Nephron (organoid): ENCODE measurements around the gene HOXC6.
"Not testable (repeated sequence)": the region's sequence is repeated elsewhere in the genome, so short reads cannot be mapped to it uniquely, and the experiment has no call there.

Source experiments
- H3K27ac Mint-ChIP-seq, 3 experiments: 2 replicates each; pipeline ENCODE4 v1.8.0; 2020; ENCODE audit warnings: mixed read lengths in 3 of 3, mild to moderate bottlenecking in 2 of 3, moderate library complexity in 1 of 3
- H3K27me3 Mint-ChIP-seq: 2 replicates; pipeline ENCODE4 v1.8.0; 2021; ENCODE audit warnings: low read depth, mild to moderate bottlenecking, moderate library complexity, mixed read lengths
- H3K36me3 Mint-ChIP-seq: 2 replicates; pipeline ENCODE4 v1.8.0; 2020; ENCODE audit warnings: low read depth, mixed read lengths
- H3K4me1 Mint-ChIP-seq: 2 replicates; pipeline ENCODE4 v1.8.0; 2020; ENCODE audit warnings: mixed read lengths
- H3K4me3 Mint-ChIP-seq, 3 experiments: 2 replicates each; pipeline ENCODE4 v1.8.0; 2020; ENCODE audit warnings: mild to moderate bottlenecking in 3 of 3, mixed read lengths in 3 of 3, moderate library complexity in 2 of 3
- H3K9me3 Mint-ChIP-seq: 2 replicates; pipeline ENCODE4 v1.8.0; 2020; ENCODE audit warnings: mixed read lengths
- TF ChIP-seq, protein P1 (sequence below), 3 experiments: fragments of 200-600 bp; sonication (generic); IDR thresholded peaks; one replicate each; pipeline ENCODE4 v1.5.0; 2021; ENCODE audit warnings: antibody characterized with exemption in 3 of 3; ENCODE audit not compliant: unreplicated experiment in 3 of 3

The HOXC6 gene

DNA sequence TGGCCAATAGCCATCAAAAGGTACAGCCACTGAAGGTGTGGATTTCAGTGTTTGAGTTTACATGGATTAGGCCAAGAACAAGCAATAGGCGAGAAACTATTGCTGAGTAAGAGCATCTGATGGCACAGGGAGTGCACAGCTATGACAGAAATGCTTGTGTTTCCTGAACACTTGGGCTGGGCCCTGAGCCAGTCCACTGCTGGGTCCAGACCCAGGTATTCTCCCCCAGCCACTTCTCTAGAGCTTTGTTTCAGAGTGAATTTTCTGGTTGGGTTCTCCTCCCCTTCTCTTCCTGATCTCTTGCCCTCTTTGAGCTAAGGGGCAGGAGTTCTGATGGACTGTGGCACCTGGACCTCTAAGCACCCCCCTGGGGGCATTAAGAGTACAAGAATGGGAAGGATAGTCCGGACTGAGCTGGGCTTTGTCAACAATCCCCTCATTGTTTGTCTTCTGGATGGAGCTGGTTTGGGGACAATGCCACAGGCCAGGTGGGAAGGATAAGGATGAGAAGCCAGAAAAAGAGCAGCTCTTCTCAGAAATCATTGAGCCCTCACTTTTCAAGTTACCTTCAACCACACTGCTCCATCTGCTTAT lies 13.0 kb downstream of the HOXC6 start:
- Mint-ChIP-seq H3K9me3 (no peaks in the 10 kb centered on the region), H3K27me3 (peaks cover 13% of the 10 kb centered on the region), H3K27ac (no peak overlapping the region), H3K36me3 (peaks cover 1% of the 10 kb centered on the region), H3K4me1 (peaks cover 92% of the 10 kb centered on the region), H3K4me3 (peak overlapping the region in 2 of 3 experiments; percentile 27 to 48)
- TF ChIP-seq, protein P1, sequence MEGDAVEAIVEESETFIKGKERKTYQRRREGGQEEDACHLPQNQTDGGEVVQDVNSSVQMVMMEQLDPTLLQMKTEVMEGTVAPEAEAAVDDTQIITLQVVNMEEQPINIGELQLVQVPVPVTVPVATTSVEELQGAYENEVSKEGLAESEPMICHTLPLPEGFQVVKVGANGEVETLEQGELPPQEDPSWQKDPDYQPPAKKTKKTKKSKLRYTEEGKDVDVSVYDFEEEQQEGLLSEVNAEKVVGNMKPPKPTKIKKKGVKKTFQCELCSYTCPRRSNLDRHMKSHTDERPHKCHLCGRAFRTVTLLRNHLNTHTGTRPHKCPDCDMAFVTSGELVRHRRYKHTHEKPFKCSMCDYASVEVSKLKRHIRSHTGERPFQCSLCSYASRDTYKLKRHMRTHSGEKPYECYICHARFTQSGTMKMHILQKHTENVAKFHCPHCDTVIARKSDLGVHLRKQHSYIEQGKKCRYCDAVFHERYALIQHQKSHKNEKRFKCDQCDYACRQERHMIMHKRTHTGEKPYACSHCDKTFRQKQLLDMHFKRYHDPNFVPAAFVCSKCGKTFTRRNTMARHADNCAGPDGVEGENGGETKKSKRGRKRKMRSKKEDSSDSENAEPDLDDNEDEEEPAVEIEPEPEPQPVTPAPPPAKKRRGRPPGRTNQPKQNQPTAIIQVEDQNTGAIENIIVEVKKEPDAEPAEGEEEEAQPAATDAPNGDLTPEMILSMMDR (IDR thresholded peaks at IDR 0.05; ENCODE audit: unreplicated experiment in 3 of 3), result no peak

DNA sequence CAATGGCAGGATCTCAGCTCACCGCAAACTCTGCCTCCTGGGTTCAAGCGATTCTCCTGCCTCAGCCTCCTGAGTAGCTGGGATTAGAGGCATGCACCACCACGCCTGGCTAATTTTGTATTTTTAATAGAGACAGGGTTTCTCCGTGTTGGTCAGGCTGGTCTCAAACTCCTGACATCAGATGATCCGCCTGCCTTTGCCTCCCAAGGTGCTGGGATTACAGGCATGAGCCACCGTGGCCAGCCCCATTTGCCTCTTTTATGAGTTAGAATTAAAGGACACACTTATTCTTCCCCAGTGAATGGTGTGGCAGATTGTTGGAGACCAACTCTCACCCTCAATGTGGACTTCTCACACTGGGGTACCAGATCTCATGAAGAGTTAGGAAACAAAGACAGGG lies 13.8 kb downstream of the HOXC6 start:
- peak overlapping the region; percentile 45 to 90 (median 85) for H3K27ac Mint-ChIP-seq
- peaks cover 19% of the 10 kb centered on the region for H3K27me3 Mint-ChIP-seq
- H3K4me3 Mint-ChIP-seq, result peak overlapping the region in 2 of 3 experiments; percentile 20 to 41
- H3K36me3 Mint-ChIP-seq, H3K9me3 Mint-ChIP-seq: not testable (repeated sequence)
- peaks cover 89% of the 10 kb centered on the region for H3K4me1 Mint-ChIP-seq

DNA sequence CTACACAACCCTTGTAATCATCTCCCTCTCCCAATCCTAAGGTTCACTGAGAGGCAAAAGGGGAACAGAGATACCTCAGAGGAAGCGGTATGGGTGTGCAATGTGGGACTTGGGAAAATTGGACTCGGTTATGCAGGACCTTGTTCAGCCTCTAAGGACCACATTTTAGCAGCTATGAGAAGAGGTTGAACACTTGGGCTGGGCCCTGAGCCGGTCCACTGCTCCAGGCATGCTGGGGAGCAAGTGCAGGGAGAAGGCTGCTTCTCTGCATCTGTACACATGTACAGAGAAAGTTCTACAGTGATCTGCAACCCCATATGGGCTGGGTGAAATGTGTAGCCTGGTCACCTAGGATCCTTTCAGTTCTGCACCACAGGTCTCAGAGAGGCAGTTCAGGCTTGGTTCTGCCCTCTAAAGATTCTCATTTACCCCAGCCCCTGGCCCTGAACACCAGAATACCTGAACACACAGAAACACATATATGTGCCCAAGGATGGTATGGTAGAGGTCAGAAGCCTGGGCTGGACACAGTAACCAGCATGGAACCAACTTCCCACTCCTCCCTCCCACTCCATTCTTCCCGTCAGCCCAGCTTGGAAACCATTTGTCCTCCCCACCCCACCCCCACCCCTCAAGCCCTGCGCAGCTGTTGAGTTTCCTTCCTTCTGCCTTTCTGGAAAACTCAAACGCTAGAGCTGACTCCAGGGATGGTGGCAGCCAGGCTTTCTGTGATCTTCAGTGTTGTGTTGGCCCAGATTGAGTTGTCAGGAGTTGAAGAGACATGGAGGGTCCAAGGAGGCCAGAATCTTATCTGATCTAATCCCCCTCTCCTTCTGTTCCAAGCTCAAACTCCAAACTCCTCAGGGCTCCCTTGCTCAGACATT lies 15.0 kb downstream of the HOXC6 start:
- TF ChIP-seq, protein P1 (IDR thresholded peaks at IDR 0.05; ENCODE audit: unreplicated experiment in 3 of 3), result no peak
- Mint-ChIP-seq H3K27ac (peak overlapping the region; percentile 83 to 90 (median 85)), H3K27me3 (peaks cover 28% of the 10 kb centered on the region), H3K4me3 (peak overlapping the region; percentile 51 to 79 (median 56)), H3K36me3 (peaks cover 6% of the 10 kb centered on the region), H3K9me3 (no peaks in the 10 kb centered on the region), H3K4me1 (peaks cover 85% of the 10 kb centered on the region)

DNA sequence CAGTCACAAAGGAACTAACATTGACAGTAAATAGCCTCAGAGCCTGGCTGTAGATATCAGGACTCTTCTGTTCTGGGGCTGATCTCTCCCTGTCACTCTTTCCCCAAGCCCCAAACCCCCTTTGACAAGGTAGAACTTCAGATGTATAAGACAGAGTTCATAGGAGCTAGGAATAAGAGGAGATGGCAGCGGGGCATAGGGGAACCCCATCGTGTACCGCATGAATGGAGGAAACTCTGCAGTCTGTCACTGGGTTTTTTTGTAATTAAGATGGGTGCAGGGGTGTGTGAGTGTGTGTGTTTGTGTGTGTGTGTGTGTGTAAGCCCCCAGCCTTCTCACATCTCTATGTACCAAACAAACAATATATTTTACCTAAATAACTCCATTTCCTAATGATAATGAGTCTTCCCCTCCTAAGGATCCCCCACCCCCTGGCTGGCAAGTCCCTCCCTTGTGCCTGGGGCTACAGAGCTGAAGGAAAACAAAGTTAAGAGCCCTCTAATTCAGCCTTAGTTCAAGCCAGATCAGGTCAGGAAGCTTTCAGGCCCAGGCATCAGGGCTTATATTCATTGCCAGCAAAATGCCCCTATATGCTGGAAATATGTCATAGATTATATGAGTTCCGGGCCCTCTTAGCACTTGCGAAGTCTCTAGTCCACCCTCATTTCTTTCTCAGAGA lies 16.3 kb downstream of the HOXC6 start:
- peaks cover 16% of the 10 kb centered on the region for H3K36me3 Mint-ChIP-seq
- H3K27me3 Mint-ChIP-seq, result peaks cover 36% of the 10 kb centered on the region
- H3K4me1 Mint-ChIP-seq, result peaks cover 85% of the 10 kb centered on the region
- H3K27ac Mint-ChIP-seq, result peak overlapping the region; percentile 83 to 90 (median 85)
- peak overlapping the region; percentile 51 to 79 (median 56) for H3K4me3 Mint-ChIP-seq
- no peaks in the 10 kb centered on the region for H3K9me3 Mint-ChIP-seq
- TF ChIP-seq, protein P1 (IDR thresholded peaks at IDR 0.05; ENCODE audit: unreplicated experiment in 3 of 3), result no peak

DNA sequence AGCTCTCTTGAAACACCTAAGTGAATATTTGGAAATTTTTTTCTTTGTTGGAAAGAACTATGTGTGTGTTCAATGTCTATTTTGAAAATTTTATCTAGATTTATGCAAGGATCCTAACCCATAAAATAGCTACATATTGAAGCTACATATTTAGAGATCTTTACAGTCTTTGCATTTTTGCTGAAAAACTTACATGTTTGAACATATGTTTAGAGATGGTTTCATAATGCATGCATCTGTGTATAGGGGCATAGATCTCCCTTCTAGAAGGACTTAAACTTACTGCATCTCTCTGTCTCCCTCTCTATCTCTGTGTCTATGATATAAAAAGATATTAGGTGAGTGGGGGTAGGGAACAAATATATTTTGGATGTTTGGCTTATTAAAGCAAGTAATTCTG lies 17.2 kb downstream of the HOXC6 start:
- peaks cover 85% of the 10 kb centered on the region for H3K4me1 Mint-ChIP-seq
- H3K27me3 Mint-ChIP-seq, result peaks cover 39% of the 10 kb centered on the region
- TF ChIP-seq, protein P1 (IDR thresholded peaks at IDR 0.05; ENCODE audit: unreplicated experiment in 3 of 3), result no peak
- peak overlapping the region; percentile 51 to 79 (median 56) for H3K4me3 Mint-ChIP-seq
- H3K27ac Mint-ChIP-seq, result peak overlapping the region in 2 of 3 experiments; percentile 85 to 90
- no peaks in the 10 kb centered on the region for H3K9me3 Mint-ChIP-seq
- peaks cover 19% of the 10 kb centered on the region for H3K36me3 Mint-ChIP-seq
